Activated T-cell treated with anti-CD3 and anti-CD28 coated beads for 1 hour (primary cell): ENCODE results near the gene NTM.

ENCODE experiments used
- DNase-seq: peaks from one replicate; pipeline ENCODE4 v3.0.0-alpha.2; 2020; ENCODE audit warnings: low read depth

Gene NTM

GRCh38 chr11:131499199-131499598 lies 128.8 kb downstream of the NTM start:
- no peak for DNase-seq

GRCh38 chr11:131503017-131503416 lies 132.6 kb downstream of the NTM start:
- no peak for DNase-seq

- DNase-seq, result no peak
These were observed 134.0 kb downstream of the NTM start for GRCh38 chr11:131504199-131504949.

- no peak for DNase-seq
These were observed 135.9 kb downstream of the NTM start for GRCh38 chr11:131506348-131506747.

GRCh38 chr11:131510662-131511061 lies 140.2 kb downstream of the NTM start:
- DNase-seq, result no peak

GRCh38 chr11:131511794-131512193 lies 141.4 kb downstream of the NTM start:
- no peak for DNase-seq

- no peak for DNase-seq
These were observed 141.8 kb downstream of the NTM start for GRCh38 chr11:131512228-131512627.

- no peak for DNase-seq
These were observed 143.6 kb downstream of the NTM start for GRCh38 chr11:131514062-131514461.

- no peak for DNase-seq
These were observed 148.0 kb downstream of the NTM start for GRCh38 chr11:131518305-131518838.

- DNase-seq, result no peak
These were observed 152.4 kb downstream of the NTM start for GRCh38 chr11:131522851-131523250.

- no peak for DNase-seq
These were observed 160.0 kb downstream of the NTM start for GRCh38 chr11:131530407-131530806.

- no peak for DNase-seq
These were observed 162.7 kb downstream of the NTM start for GRCh38 chr11:131533149-131533548.

- DNase-seq, result no peak
These were observed 163.6 kb downstream of the NTM start for GRCh38 chr11:131533998-131534397.

- no peak for DNase-seq
These were observed 164.2 kb downstream of the NTM start for GRCh38 chr11:131534611-131535010.

- no peak for DNase-seq
These were observed 165.7 kb downstream of the NTM start for GRCh38 chr11:131536159-131536558.

- DNase-seq, result no peak
These were observed 166.8 kb downstream of the NTM start for GRCh38 chr11:131537196-131537595.

- no peak for DNase-seq
These were observed 167.3 kb downstream of the NTM start for GRCh38 chr11:131537748-131538147.

GRCh38 chr11:131538322-131538721 lies 167.9 kb downstream of the NTM start:
- DNase-seq, result no peak

GRCh38 chr11:131540676-131541075 lies 170.3 kb downstream of the NTM start:
- DNase-seq, result no peak

- DNase-seq, result no peak
These were observed 173.1 kb downstream of the NTM start for GRCh38 chr11:131543389-131544025.

- no peak for DNase-seq
These were observed 174.2 kb downstream of the NTM start for GRCh38 chr11:131544591-131544990.

GRCh38 chr11:131546218-131546895 lies 175.9 kb downstream of the NTM start:
- DNase-seq, result no peak

GRCh38 chr11:131549099-131549498 lies 178.7 kb downstream of the NTM start:
- no peak for DNase-seq
